ENCODE data around the gene CELF2. TPM values are rescaled to one million over a fixed set of nuclear protein-coding genes. Genes with fewer than 3 reads are reported as not detected.

Gene CELF2
- total and polyA plus RNA-seq, 9 of the 15 experiments (the other 6 are each of a cell fraction or from before 2014, with no cell fraction given): 4.0 to 20.3 (median 11.1) TPM

DNA sequence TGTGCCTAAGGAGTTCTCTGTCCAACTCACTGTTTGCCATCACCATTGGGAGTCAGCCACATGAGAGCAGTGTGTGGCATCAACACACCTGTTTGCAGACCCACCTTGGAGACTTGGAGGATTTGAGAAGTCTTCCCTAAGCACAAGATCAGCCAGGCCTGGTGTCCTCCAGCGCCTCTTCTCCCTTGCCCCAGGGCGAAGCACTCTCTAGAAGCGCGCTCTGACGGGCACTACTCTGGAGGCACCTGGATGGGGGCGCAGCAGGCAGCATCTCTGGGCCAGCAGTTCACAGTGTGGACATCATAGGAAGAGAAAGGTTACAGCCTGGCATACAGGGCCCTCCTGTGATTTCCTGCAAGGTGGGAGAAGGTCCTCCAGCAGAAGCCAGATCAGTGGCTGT lies 289.3 kb downstream of the CELF2 start:
- Histone ChIP-seq H3K4me2 (ENCODE audit: insufficient read depth, low read length) (no peak overlapping the region), H3K36me3 (ENCODE audit: control insufficient read depth, insufficient read depth, low read length) (no peaks in the 10 kb centered on the region), H2AFZ (ENCODE audit: low read depth, low read length) (no peak overlapping the region), H3K4me1 (replicated peaks in 1 of 2; ENCODE audit: control insufficient read depth in 2 of 2, insufficient read depth in 2 of 2, low read length in 2 of 2) (no peaks in the 10 kb centered on the region), H3K27me3 (ENCODE audit: control insufficient read depth in 2 of 2, insufficient read depth in 2 of 2, low read length in 2 of 2) (no peaks in the 10 kb centered on the region), H3K27ac (ENCODE audit: extremely low read depth, low read depth, low read length) (no peak overlapping the region), H3K9me3 (replicated peaks; ENCODE audit: control insufficient read depth, insufficient read depth, low read depth, low read length) (no peaks in the 10 kb centered on the region), H3K4me3 (no peak overlapping the region), H4K20me1 (replicated peaks; ENCODE audit: control insufficient read depth, insufficient read depth, low read length) (no peaks in the 10 kb centered on the region), H3K9me1 (ENCODE audit: control insufficient read depth, insufficient read depth, low read length) (no peaks in the 10 kb centered on the region), H3K9ac (ENCODE audit: insufficient read depth in 1 of 2, low read depth in 2 of 2, low read length in 2 of 2) (no peak overlapping the region), H3K79me2 (ENCODE audit: control insufficient read depth, insufficient read depth, low read length) (no peaks in the 10 kb centered on the region)
- in situ Hi-C loops (cut with MboI) (no loop called here), intact Hi-C loops (cut with micrococcal nuclease) (no loop called here)
- FAIRE-seq (no peak), DNase-seq (ENCODE audit: extremely low read depth in 1 of 4, low spot score in 3 of 4) (no peak), ATAC-seq (no peak)
- no TSS peak for BruUV-seq (replicated peaks)
- WGBS (ENCODE audit: insufficient coverage, low coverage, missing lambda C conversion rate): 72% methylated on average over 6 of the region's 6 CpGs
- POLR2A ChIA-PET: no interaction called here
- TF ChIP-seq, protein P1, sequence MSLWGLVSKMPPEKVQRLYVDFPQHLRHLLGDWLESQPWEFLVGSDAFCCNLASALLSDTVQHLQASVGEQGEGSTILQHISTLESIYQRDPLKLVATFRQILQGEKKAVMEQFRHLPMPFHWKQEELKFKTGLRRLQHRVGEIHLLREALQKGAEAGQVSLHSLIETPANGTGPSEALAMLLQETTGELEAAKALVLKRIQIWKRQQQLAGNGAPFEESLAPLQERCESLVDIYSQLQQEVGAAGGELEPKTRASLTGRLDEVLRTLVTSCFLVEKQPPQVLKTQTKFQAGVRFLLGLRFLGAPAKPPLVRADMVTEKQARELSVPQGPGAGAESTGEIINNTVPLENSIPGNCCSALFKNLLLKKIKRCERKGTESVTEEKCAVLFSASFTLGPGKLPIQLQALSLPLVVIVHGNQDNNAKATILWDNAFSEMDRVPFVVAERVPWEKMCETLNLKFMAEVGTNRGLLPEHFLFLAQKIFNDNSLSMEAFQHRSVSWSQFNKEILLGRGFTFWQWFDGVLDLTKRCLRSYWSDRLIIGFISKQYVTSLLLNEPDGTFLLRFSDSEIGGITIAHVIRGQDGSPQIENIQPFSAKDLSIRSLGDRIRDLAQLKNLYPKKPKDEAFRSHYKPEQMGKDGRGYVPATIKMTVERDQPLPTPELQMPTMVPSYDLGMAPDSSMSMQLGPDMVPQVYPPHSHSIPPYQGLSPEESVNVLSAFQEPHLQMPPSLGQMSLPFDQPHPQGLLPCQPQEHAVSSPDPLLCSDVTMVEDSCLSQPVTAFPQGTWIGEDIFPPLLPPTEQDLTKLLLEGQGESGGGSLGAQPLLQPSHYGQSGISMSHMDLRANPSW (CRISPR knock-in tag; IDR thresholded peaks at IDR 0.05): no peak
- TF ChIP-seq ZNF764 (CRISPR knock-in tag; IDR thresholded peaks at IDR 0.05; ENCODE audit: low read depth) (no peak), TARDBP (IDR thresholded peaks at IDR 0.05) (no peak), MYC (IDR thresholded peaks at IDR 0.05; ENCODE audit: low read depth, low read length) (no peak), MYC (CRISPR knock-in tag; IDR thresholded peaks at IDR 0.05; ENCODE audit: borderline replicate concordance, low read depth) (no peak), ARHGAP35 (IDR thresholded peaks at IDR 0.05; ENCODE audit: partially characterized antibody) (no peak), DMBX1 (CRISPR knock-in tag; IDR thresholded peaks at IDR 0.05; ENCODE audit: borderline replicate concordance) (no peak), GABPA (tag; conservative IDR thresholded peaks at IDR 0.05; ENCODE audit: low read depth) (no peak), ZNF408 (CRISPR knock-in tag; IDR thresholded peaks at IDR 0.05; ENCODE audit: low read depth) (no peak), HDAC3 (IDR thresholded peaks at IDR 0.05; ENCODE audit: borderline replicate concordance, partially characterized antibody) (no peak), RBM34 (IDR thresholded peaks at IDR 0.05; ENCODE audit: borderline replicate concordance, insufficient read depth, low read length) (no peak), IFI16 (CRISPR knock-in tag; IDR thresholded peaks at IDR 0.05) (no peak), POLR3A (IDR thresholded peaks at IDR 0.05; ENCODE audit: borderline replicate concordance, extremely low read depth, insufficient read depth, insufficient read length) (no peak)
- TF ChIP-seq, protein P2, sequence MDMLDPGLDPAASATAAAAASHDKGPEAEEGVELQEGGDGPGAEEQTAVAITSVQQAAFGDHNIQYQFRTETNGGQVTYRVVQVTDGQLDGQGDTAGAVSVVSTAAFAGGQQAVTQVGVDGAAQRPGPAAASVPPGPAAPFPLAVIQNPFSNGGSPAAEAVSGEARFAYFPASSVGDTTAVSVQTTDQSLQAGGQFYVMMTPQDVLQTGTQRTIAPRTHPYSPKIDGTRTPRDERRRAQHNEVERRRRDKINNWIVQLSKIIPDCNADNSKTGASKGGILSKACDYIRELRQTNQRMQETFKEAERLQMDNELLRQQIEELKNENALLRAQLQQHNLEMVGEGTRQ (CRISPR knock-in tag; IDR thresholded peaks at IDR 0.05): no peak
- CTCF ChIA-PET (ENCODE audit: low intra/inter-chr PET ratio): no interaction called here

Data from K562 (cell line).